GM18873 (cell line): ENCODE data around the gene AGFG1.

Source experiments
- ATAC-seq: cut with Tn5 transposase; IDR thresholded peaks from one replicate; pipeline ENCODE4 v1.9.1; 2021; ENCODE audit warnings: mild to moderate bottlenecking, moderate library complexity, moderate number of reproducible peaks; ENCODE audit not compliant: unreplicated experiment, low FRiP score

Gene AGFG1

GRCh38 chr2:227461811-227462461, 10.0 kb upstream of the AGFG1 start:
- ATAC-seq: peak; percentile 9

- peak; percentile 81 for ATAC-seq
Measured at GRCh38 chr2:227462462-227462951, 9.4 kb upstream of the AGFG1 start.

GRCh38 chr2:227462972-227463931, 8.7 kb upstream of the AGFG1 start:
- no peak for ATAC-seq

- ATAC-seq: no peak
Measured at GRCh38 chr2:227464361-227464760, 7.6 kb upstream of the AGFG1 start.

- no peak for ATAC-seq
Measured at GRCh38 chr2:227464851-227465250, 7.1 kb upstream of the AGFG1 start.

- no peak for ATAC-seq
Measured at GRCh38 chr2:227466887-227467600, 4.9 kb upstream of the AGFG1 start.

GRCh38 chr2:227471412-227471811, 544 bp upstream of the AGFG1 start:
- ATAC-seq: no peak

- ATAC-seq: peak; percentile 60
Measured at GRCh38 chr2:227472265-227473121, 537 bp downstream of the AGFG1 start.

GRCh38 chr2:227473122-227473461, 1.1 kb downstream of the AGFG1 start:
- ATAC-seq: no peak

GRCh38 chr2:227473806-227474205, 1.9 kb downstream of the AGFG1 start:
- ATAC-seq: no peak

GRCh38 chr2:227474410-227474809, 2.5 kb downstream of the AGFG1 start:
- ATAC-seq: no peak

- no peak for ATAC-seq
Measured at GRCh38 chr2:227477291-227477690, 5.3 kb downstream of the AGFG1 start.

- no peak for ATAC-seq
Measured at GRCh38 chr2:227479865-227480475, 8.0 kb downstream of the AGFG1 start.

- ATAC-seq: peak; percentile 43
Measured at GRCh38 chr2:227480528-227480927, 8.6 kb downstream of the AGFG1 start.

GRCh38 chr2:227482638-227483340, 10.8 kb downstream of the AGFG1 start:
- peak; percentile 85 for ATAC-seq

- ATAC-seq: no peak
Measured at GRCh38 chr2:227485429-227485828, 13.5 kb downstream of the AGFG1 start.

- no peak for ATAC-seq
Measured at GRCh38 chr2:227486688-227487087, 14.7 kb downstream of the AGFG1 start.

GRCh38 chr2:227488045-227488444, 16.1 kb downstream of the AGFG1 start:
- ATAC-seq: no peak

GRCh38 chr2:227491386-227491785, 19.4 kb downstream of the AGFG1 start:
- no peak for ATAC-seq
